Prostate gland (tissue), 2 donors: Measurements from ENCODE around the gene ATP5F1D. TPM values are rescaled to one million over a fixed set of nuclear protein-coding genes. Genes with fewer than 3 reads are reported as not detected.

ENCODE experiments used
- DNase-seq: peaks from one replicate; pipeline ENCODE4 v3.0.0-alpha.2; 2019; ENCODE audit warnings: low spot score
- H3K27ac ChIP-seq, 2 donors: fragments of 200-600 bp; sonication (generic); 2 replicates each; pipeline ENCODE4 v1.5.1; 2017 to 2019
- H3K27me3 ChIP-seq: fragments of 200-600 bp; sonication (generic); replicated peaks from 2 replicates; pipeline ENCODE4 v1.5.1; 2019; ENCODE audit not compliant: insufficient read depth
- H3K36me3 ChIP-seq, 2 donors: fragments of 200-600 bp; sonication (generic); 1 replicate in 1 of 2; 2 replicates in 1 of 2; pipeline versions ENCODE4 v1.5.1 to v1.8.1; 2017 to 2019
- H3K4me1 ChIP-seq: fragments of 200-600 bp; sonication (generic); replicated peaks from 2 replicates; pipeline ENCODE4 v1.5.1; 2019
- H3K4me3 ChIP-seq, 2 donors: fragments of 200-600 bp; sonication (generic); 2 replicates each; pipeline ENCODE4 v1.5.1; 2017 to 2019
- H3K9me3 ChIP-seq: fragments of 200-600 bp; sonication (generic); 2 replicates; pipeline ENCODE4 v1.5.1; 2017
- CTCF ChIP-seq, 4 experiments: fragments of 200-600 bp in 2 of 4; fragments of 450-650 bp in 2 of 4; sonication (generic) in 2 of 4; IDR thresholded peaks; 1 replicate in 3 of 4; 2 replicates in 1 of 4; pipeline ENCODE4 v1.5.1; 2016 to 2019; ENCODE audit warnings: antibody characterized with exemption in 4 of 4, mild to moderate bottlenecking in 2 of 4, moderate library complexity in 2 of 4
- POLR2A ChIP-seq: fragments of 450-650 bp; IDR thresholded peaks from one replicate; pipeline ENCODE4 v1.6.1; 2016; ENCODE audit warnings: antibody characterized with exemption, mild to moderate bottlenecking
- POLR2AphosphoS5 ChIP-seq: sonication (generic); formaldehyde crosslinking; IDR thresholded peaks from one replicate; pipeline ENCODE4 v1.6.1; 2017; ENCODE audit warnings: antibody characterized with exemption
- WGBS: methylation state at CpG from one replicate; pipeline ENCODE4 v1.1.5; 2018; 5-methylcytosine and 5-hydroxymethylcytosine counted together
- intact Hi-C: fragments of 100-400 bp; cut with DNase I; formaldehyde crosslinking; loops from one replicate; pipeline ENCODE4 v1.14.2; 2022
- total RNA-seq, 2 donors: library from RNA; depleted of rRNA; stranded (reverse); fragments of >200 nt; gene quantifications; one replicate each; pipeline ENCODE4 v1.1.0, GENCODE V29; 2016

ATP5F1D gene
- total RNA-seq, 2 donors from 2014 or later: 109 to 151 TPM

GRCh38 chr19:1234051-1234954 lies 7.2 kb upstream of the ATP5F1D start:
- no peak overlapping the region for H3K4me3 ChIP-seq
- no peak for DNase-seq
- 94% methylated on average over 43 of the region's 45 CpGs for WGBS
- TF ChIP-seq POLR2A (no peak), CTCF (IDR thresholded peaks at IDR 0.05) (no peak), POLR2AphosphoS5 (no peak)
- H3K27ac ChIP-seq: no peak overlapping the region
- peaks cover 6% of the 10 kb centered on the region for H3K4me1 ChIP-seq
- H3K36me3 ChIP-seq: no peaks in the 10 kb centered on the region
- no peaks in the 10 kb centered on the region for H3K27me3 ChIP-seq
- intact Hi-C loops: no loop called here
- H3K9me3 ChIP-seq: no peaks in the 10 kb centered on the region

GRCh38 chr19:1234955-1235380 lies 6.6 kb upstream of the ATP5F1D start:
- H3K27ac ChIP-seq: no peak overlapping the region
- no peak overlapping the region for H3K4me3 ChIP-seq
- peaks cover 6% of the 10 kb centered on the region for H3K4me1 ChIP-seq

GRCh38 chr19:1235625-1236538 lies 5.7 kb upstream of the ATP5F1D start:
- Histone ChIP-seq H3K36me3 (no peaks in the 10 kb centered on the region), H3K27me3 (no peaks in the 10 kb centered on the region), H3K9me3 (no peaks in the 10 kb centered on the region), H3K4me3 (no peak overlapping the region), H3K27ac (no peak overlapping the region), H3K4me1 (peaks cover 6% of the 10 kb centered on the region)
- 84% methylated on average over 21 of the region's 39 CpGs for WGBS
- DNase-seq: no peak
- intact Hi-C loops: no loop called here
- TF ChIP-seq POLR2AphosphoS5: no peak
- TF ChIP-seq CTCF (IDR thresholded peaks at IDR 0.05): no peak
- TF ChIP-seq POLR2A: no peak

More at GRCh38 chr19:1234955-1235380, 6.6 kb upstream of the ATP5F1D start:
- intact Hi-C loops: no loop called here
- WGBS: 97% methylated on average over 36 of the region's 43 CpGs
- Histone ChIP-seq H3K9me3 (no peaks in the 10 kb centered on the region), H3K36me3 (no peaks in the 10 kb centered on the region), H3K27me3 (no peaks in the 10 kb centered on the region)
- TF ChIP-seq POLR2AphosphoS5 (no peak), POLR2A (no peak), CTCF (IDR thresholded peaks at IDR 0.05) (no peak)
- no peak for DNase-seq

- DNase-seq: no peak
- H3K27ac ChIP-seq: no peak overlapping the region
- no peak for TF ChIP-seq POLR2A
- TF ChIP-seq POLR2AphosphoS5: no peak
- no peak for TF ChIP-seq CTCF (IDR thresholded peaks at IDR 0.05)
- intact Hi-C loops: no loop called here
- WGBS: 11% methylated on average over 22 of the region's 42 CpGs
- H3K9me3 ChIP-seq: no peaks in the 10 kb centered on the region
- peaks cover 9% of the 10 kb centered on the region for H3K4me1 ChIP-seq
- H3K27me3 ChIP-seq: no peaks in the 10 kb centered on the region
- no peaks in the 10 kb centered on the region for H3K36me3 ChIP-seq
- H3K4me3 ChIP-seq: peak overlapping the region; percentile 36 to 48
These were observed 5.0 kb upstream of the ATP5F1D start for GRCh38 chr19:1236576-1236975.
